Neuronal stem cell (in vitro differentiated cells): ENCODE data around the gene FBXW10B. TPM values are rescaled to one million over a fixed set of nuclear protein-coding genes. Genes with fewer than 3 reads are reported as not detected.
"Not testable (repeated sequence)": the region's sequence is repeated elsewhere in the genome, so short reads cannot be mapped to it uniquely, and the experiment has no call there.

Experiments
- DNase-seq: peaks from one replicate; pipeline ENCODE4 v3.0.0-alpha.2; 2013; ENCODE audit warnings: low spot score
- H2AFZ ChIP-seq: one replicate; pipeline ENCODE4 v1.6.1; 2013; ENCODE audit warnings: mild to moderate bottlenecking, low read length, inconsistent platforms
- H2AK5ac ChIP-seq: 2 replicates; pipeline ENCODE4 v1.6.1; 2013; ENCODE audit warnings: low read depth, mild to moderate bottlenecking, inconsistent platforms, low read length, moderate library complexity, mixed read lengths
- H2BK120ac ChIP-seq: 2 replicates; pipeline ENCODE4 v1.6.1; 2013; ENCODE audit warnings: low read depth, mild to moderate bottlenecking, inconsistent platforms, low read length, moderate library complexity, mixed read lengths
- H2BK12ac ChIP-seq: one replicate; pipeline ENCODE4 v1.6.1; 2013; ENCODE audit warnings: low read length, inconsistent platforms
- H2BK15ac ChIP-seq: 2 replicates; pipeline ENCODE4 v1.6.1; 2013; ENCODE audit warnings: mild to moderate bottlenecking, low read length, inconsistent platforms, mixed read lengths
- H2BK5ac ChIP-seq: one replicate; pipeline ENCODE4 v1.6.1; 2013; ENCODE audit warnings: inconsistent platforms, mild to moderate bottlenecking, low read length, moderate library complexity
- H3K14ac ChIP-seq: one replicate; pipeline ENCODE4 v1.6.1; 2013; ENCODE audit warnings: low read length, inconsistent platforms
- H3K18ac ChIP-seq: 2 replicates; pipeline ENCODE4 v1.6.1; 2013; ENCODE audit warnings: low read length, inconsistent platforms
- H3K23ac ChIP-seq: 2 replicates; pipeline ENCODE4 v1.6.1; 2013; ENCODE audit warnings: low read depth, mild to moderate bottlenecking, mixed read lengths, low read length, inconsistent platforms; ENCODE audit not compliant: poor library complexity
- H3K27ac ChIP-seq: replicated peaks from 3 replicates; pipeline ENCODE4 v1.5.1; 2013; ENCODE audit warnings: low read length, inconsistent platforms
- H3K27me3 ChIP-seq, 3 experiments: 2 replicates each; pipeline ENCODE4 v1.6.1; 2013; ENCODE audit warnings: low read length in 3 of 3, mild to moderate bottlenecking in 2 of 3, inconsistent platforms in 1 of 3, low read depth in 1 of 3, mixed read lengths in 1 of 3, moderate library complexity in 1 of 3; ENCODE audit not compliant: control insufficient read depth in 3 of 3, insufficient read depth in 3 of 3
- H3K36me3 ChIP-seq, 2 donors: replicated peaks in 1 of 2; 2 replicates each; pipeline ENCODE4 v1.6.1; 2013; ENCODE audit warnings: low read length in 2 of 2; ENCODE audit not compliant: control insufficient read depth in 2 of 2, insufficient read depth in 2 of 2
- H3K4ac ChIP-seq: 2 replicates; pipeline ENCODE4 v1.6.1; 2013; ENCODE audit warnings: inconsistent platforms, mild to moderate bottlenecking, low read length, moderate library complexity
- H3K4me1 ChIP-seq, 2 donors: 1 replicate in 1 of 2; 2 replicates in 1 of 2; pipeline ENCODE4 v1.6.1; 2013; ENCODE audit warnings: low read length in 2 of 2, low read depth in 1 of 2; ENCODE audit not compliant: control insufficient read depth in 2 of 2, insufficient read depth in 1 of 2
- H3K4me2 ChIP-seq: one replicate; pipeline ENCODE4 v1.6.1; 2013; ENCODE audit warnings: mild to moderate bottlenecking, low read length, inconsistent platforms; ENCODE audit not compliant: insufficient read depth, poor library complexity, severe bottlenecking
- H3K4me3 ChIP-seq, 2 donors: 2 replicates each; pipeline ENCODE4 v1.5.1; 2013; ENCODE audit warnings: low read length in 2 of 2, mild to moderate bottlenecking in 2 of 2, inconsistent platforms in 1 of 2, moderate library complexity in 1 of 2
- H3K79me1 ChIP-seq: one replicate; pipeline ENCODE4 v1.6.1; 2013; ENCODE audit warnings: low read depth, mild to moderate bottlenecking, inconsistent platforms, low read length, moderate library complexity
- H3K9ac ChIP-seq: one replicate; pipeline ENCODE4 v1.6.1; 2013; ENCODE audit warnings: mild to moderate bottlenecking, low read depth, low read length, inconsistent platforms; ENCODE audit not compliant: poor library complexity
- H3K9me3 ChIP-seq, 2 donors: replicated peaks in 1 of 2; 2 replicates each; pipeline versions ENCODE3 to v1.6.1; 2013; ENCODE audit warnings: low read length in 2 of 2, mild to moderate bottlenecking in 2 of 2, inconsistent platforms in 1 of 2, low read depth in 1 of 2, mixed read lengths in 1 of 2, moderate library complexity in 1 of 2; ENCODE audit not compliant: control insufficient read depth in 2 of 2, insufficient read depth in 1 of 2
- H4K8ac ChIP-seq: one replicate; pipeline ENCODE4 v1.6.1; 2013; ENCODE audit warnings: low read depth, mild to moderate bottlenecking, inconsistent platforms, low read length, moderate library complexity
- H4K91ac ChIP-seq: one replicate; pipeline ENCODE4 v1.6.1; 2013; ENCODE audit warnings: low read length, low read depth, mild to moderate bottlenecking, inconsistent platforms; ENCODE audit not compliant: poor library complexity
- WGBS, 2 donors: extraction: QIAGEN DNeasy Blood & Tissue Kit; methylation state at CpG; one replicate each; pipeline ENCODE4 v1.1.7; 2013; ENCODE audit warnings: missing lambda C conversion rate in 2 of 2, mixed read lengths in 1 of 2; ENCODE audit not compliant: insufficient read length in 2 of 2, insufficient replicate concordance in 1 of 2; ENCODE audit errors: extremely low coverage in 2 of 2; 5-methylcytosine and 5-hydroxymethylcytosine counted together
- small RNA-seq: library from polyadenylated mRNA; stranded (forward); fragments of <200 nt; extraction: miRNeasy Mini kit (QIAGEN cat#:217004); gene quantifications from one replicate; pipeline ENCODE3, GENCODE V24; 2013; ENCODE audit not compliant: insufficient read depth

FBXW10B gene

DNA sequence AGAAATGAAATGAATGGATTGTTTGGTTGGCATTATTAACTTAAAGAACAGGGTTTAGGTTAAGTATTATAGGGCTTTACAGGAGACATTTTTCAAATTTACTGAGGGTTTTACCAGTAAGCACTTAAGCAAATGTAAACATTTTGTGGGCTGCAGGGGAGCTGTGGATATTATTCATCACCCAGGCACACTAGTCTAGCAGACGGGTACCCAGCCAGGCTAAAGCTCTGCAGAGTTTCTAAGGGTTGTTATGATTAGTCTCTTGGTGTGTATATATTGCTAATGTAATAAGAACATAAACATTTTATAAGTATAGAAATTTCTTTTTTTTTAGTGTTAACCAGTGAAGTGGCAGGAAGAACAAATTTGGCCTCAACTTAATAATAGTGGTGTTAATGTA, 42.7 kb downstream of the FBXW10B start:
- H3K23ac ChIP-seq, H3K4me2 ChIP-seq, H3K36me3 ChIP-seq, H4K91ac ChIP-seq, H3K9me3 ChIP-seq, H2AK5ac ChIP-seq, H2AFZ ChIP-seq, H3K79me1 ChIP-seq, H2BK120ac ChIP-seq, H2BK5ac ChIP-seq, H3K18ac ChIP-seq, H3K27ac ChIP-seq, H2BK15ac ChIP-seq, H3K27me3 ChIP-seq, H3K4me1 ChIP-seq, H4K8ac ChIP-seq, H3K4ac ChIP-seq, H2BK12ac ChIP-seq, H3K14ac ChIP-seq, DNase-seq, H3K9ac ChIP-seq, H3K4me3 ChIP-seq: not testable (repeated sequence)
- no CpG with 5 or more reads among the region's 1 CpG for WGBS, 2 donors

- not testable (repeated sequence) for H3K79me1 ChIP-seq, H2AK5ac ChIP-seq, H2BK120ac ChIP-seq, H3K27ac ChIP-seq, H2BK5ac ChIP-seq, H3K4ac ChIP-seq, H3K18ac ChIP-seq, H3K27me3 ChIP-seq, H3K4me2 ChIP-seq, H2BK12ac ChIP-seq, H4K91ac ChIP-seq, H2BK15ac ChIP-seq, H3K9me3 ChIP-seq, H3K9ac ChIP-seq, H3K14ac ChIP-seq, H4K8ac ChIP-seq, H3K23ac ChIP-seq, H3K4me3 ChIP-seq, H2AFZ ChIP-seq, H3K4me1 ChIP-seq, H3K36me3 ChIP-seq, DNase-seq
- WGBS, 2 donors = no CpG with 5 or more reads among the region's 5 CpGs
These were observed 44.8 kb downstream of the FBXW10B start for GRCh38 chr17:15574660-15575059.

DNA sequence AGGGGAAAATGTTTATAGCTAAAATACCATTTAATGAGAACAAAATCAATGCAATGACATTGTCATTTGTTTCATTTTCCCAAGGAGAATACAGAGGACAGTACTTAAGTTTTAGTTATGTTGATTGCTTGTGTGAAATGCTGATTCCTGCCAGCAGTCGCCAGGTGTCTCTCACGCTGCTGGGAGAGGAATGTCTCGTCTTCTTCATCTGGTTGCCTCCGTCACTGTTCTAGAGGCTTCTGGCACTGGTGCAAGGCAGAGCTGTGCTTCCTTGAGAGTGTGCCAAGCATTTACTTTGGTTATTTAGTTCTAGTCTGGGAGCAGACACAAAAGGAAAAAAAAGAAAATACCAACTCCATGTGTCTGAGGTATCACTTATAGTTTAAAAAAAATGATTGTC, 45.6 kb downstream of the FBXW10B start:
- H3K4me1 ChIP-seq, H3K27me3 ChIP-seq, DNase-seq, H4K8ac ChIP-seq, H3K18ac ChIP-seq, H3K27ac ChIP-seq, H2AK5ac ChIP-seq, H3K79me1 ChIP-seq, H3K9ac ChIP-seq, H3K4ac ChIP-seq, H3K9me3 ChIP-seq, H3K36me3 ChIP-seq, H3K23ac ChIP-seq, H2BK12ac ChIP-seq, H2BK5ac ChIP-seq, H2AFZ ChIP-seq, H3K4me3 ChIP-seq, H2BK120ac ChIP-seq, H3K14ac ChIP-seq, H4K91ac ChIP-seq, H2BK15ac ChIP-seq, H3K4me2 ChIP-seq: not testable (repeated sequence)
- WGBS, 2 donors = no CpG with 5 or more reads among the region's 4 CpGs

Small RNAs within 50 kb of the gene (small RNA-seq; reads per million reads assigned to genes)
- gene AC005838.1 (not detected), gene RF00090 (not detected)
